Smooth muscle cell (in vitro differentiated cells): Measurements from ENCODE around the gene SFXN2. TPM values are rescaled to one million over a fixed set of nuclear protein-coding genes. Genes with fewer than 3 reads are reported as not detected.

Source experiments
- DNase-seq: peaks from one replicate; lab custom pipeline; 2025; ENCODE audit not compliant: unreplicated experiment; lab: John Stamatoyannopoulos, UW
- H2AFZ ChIP-seq: fragments of 200-600 bp; sonication (generic); 2 replicates; pipeline ENCODE4 v1.6.0; 2016; ENCODE audit warnings: antibody characterized with exemption, low read depth, mild to moderate bottlenecking
- H3F3A ChIP-seq: fragments of 200-600 bp; sonication (generic); 2 replicates; pipeline ENCODE4 v1.6.0; 2017; ENCODE audit warnings: antibody characterized with exemption, low read depth
- H3K27ac ChIP-seq: fragments of 200-600 bp; sonication (generic); 2 replicates; pipeline ENCODE4 v1.5.1; 2016; ENCODE audit warnings: low read depth, mild to moderate bottlenecking
- H3K27me3 ChIP-seq: fragments of 200-600 bp; sonication (generic); 2 replicates; pipeline ENCODE4 v1.6.1; 2016; ENCODE audit warnings: low read depth, mild to moderate bottlenecking
- H3K36me3 ChIP-seq: fragments of 200-600 bp; sonication (generic); 2 replicates; pipeline ENCODE4 v1.5.1; 2016; ENCODE audit warnings: low read depth
- H3K4me1 ChIP-seq: fragments of 200-600 bp; sonication (generic); 2 replicates; pipeline ENCODE4 v1.5.1; 2016; ENCODE audit warnings: low read depth
- H3K4me2 ChIP-seq: fragments of 200-600 bp; sonication (generic); 2 replicates; pipeline ENCODE4 v1.6.0; 2016; ENCODE audit warnings: mild to moderate bottlenecking
- H3K4me3 ChIP-seq: fragments of 200-600 bp; sonication (generic); 2 replicates; pipeline ENCODE4 v1.5.1; 2016; ENCODE audit warnings: mild to moderate bottlenecking
- H3K79me2 ChIP-seq: fragments of 200-600 bp; sonication (generic); 2 replicates; pipeline ENCODE4 v1.6.0; 2016; ENCODE audit warnings: low read depth, mild to moderate bottlenecking
- H3K9ac ChIP-seq: fragments of 200-600 bp; sonication (generic); 2 replicates; pipeline ENCODE4 v1.6.0; 2016; ENCODE audit warnings: low read depth
- H3K9me3 ChIP-seq: fragments of 200-600 bp; sonication (generic); replicated peaks from 2 replicates; pipeline ENCODE4 v1.5.1; 2016; ENCODE audit warnings: low read depth
- H4K20me1 ChIP-seq: fragments of 200-600 bp; sonication (generic); 2 replicates; pipeline ENCODE4 v1.6.0; 2016; ENCODE audit warnings: low read depth
- CTCF ChIP-seq: fragments of 200-600 bp; sonication (generic); IDR thresholded peaks from 2 replicates; pipeline ENCODE4 v1.5.1; 2017; ENCODE audit warnings: borderline replicate concordance, mild to moderate bottlenecking, antibody characterized with exemption; ENCODE audit not compliant: insufficient read depth, poor library complexity, severe bottlenecking
- WGBS: methylation state at CpG from one replicate; pipeline ENCODE4 v1.1.7; 2016; ENCODE audit warnings: low lambda C conversion rate; 5-methylcytosine and 5-hydroxymethylcytosine counted together
- polyA plus RNA-seq: library from polyadenylated mRNA; unstranded; fragments of >200 nt; fragmentation: Nextera tagmentation; extraction: Ambion mirVana; gene quantifications from 2 replicates; pipeline ENCODE4 v1.2.1, GENCODE V29; 2016
- total RNA-seq: library from RNA; depleted of rRNA; stranded (reverse); fragments of >200 nt; gene quantifications from 2 replicates; pipeline ENCODE4 v1.2.3, GENCODE V29; 2014

The SFXN2 gene
- total and polyA plus RNA-seq, 2 experiments from 2014 or later, result 2.0 to 2.9 TPM

- Histone ChIP-seq H3K4me3 (no peak overlapping the region), H3K79me2 (no peaks in the 10 kb centered on the region), H4K20me1 (no peaks in the 10 kb centered on the region), H3K36me3 (no peaks in the 10 kb centered on the region), H3K9me3 (no peaks in the 10 kb centered on the region), H3K4me2 (peak overlapping the region; percentile 50), H3F3A (peaks cover 22% of the 10 kb centered on the region), H3K27ac (peak overlapping the region; percentile 79), H3K27me3 (no peaks in the 10 kb centered on the region), H2AFZ (no peak overlapping the region), H3K4me1 (peaks cover 46% of the 10 kb centered on the region), H3K9ac (no peak overlapping the region)
- WGBS, result 28% methylated on average over 6 of the region's 6 CpGs
- TF ChIP-seq CTCF, result no peak
- no peak for DNase-seq
Observed at GRCh38 chr10:102670871-102671434, 43.5 kb upstream of the SFXN2 start.

GRCh38 chr10:102673236-102673818, 41.1 kb upstream of the SFXN2 start:
- Histone ChIP-seq H3K36me3 (no peaks in the 10 kb centered on the region), H3K27me3 (no peaks in the 10 kb centered on the region), H3K4me1 (peaks cover 67% of the 10 kb centered on the region), H3K9ac (peak overlapping the region; percentile 33), H3F3A (peaks cover 38% of the 10 kb centered on the region), H2AFZ (no peak overlapping the region), H3K27ac (peak overlapping the region; percentile 94), H3K4me3 (no peak overlapping the region), H3K9me3 (no peaks in the 10 kb centered on the region), H4K20me1 (no peaks in the 10 kb centered on the region), H3K4me2 (peak overlapping the region; percentile 80), H3K79me2 (no peaks in the 10 kb centered on the region)
- no peak for DNase-seq
- no peak for TF ChIP-seq CTCF
- WGBS, result 76% methylated on average over 13 of the region's 13 CpGs

- H3K9ac ChIP-seq, result peak overlapping the region; percentile 53
- H3K79me2 ChIP-seq, result no peaks in the 10 kb centered on the region
- H2AFZ ChIP-seq, result no peak overlapping the region
- H4K20me1 ChIP-seq, result no peaks in the 10 kb centered on the region
- peaks cover 37% of the 10 kb centered on the region for H3F3A ChIP-seq
- peaks cover 70% of the 10 kb centered on the region for H3K4me1 ChIP-seq
- H3K4me3 ChIP-seq, result peak overlapping the region; percentile 14
- H3K4me2 ChIP-seq, result peak overlapping the region; percentile 80
- H3K27me3 ChIP-seq, result no peaks in the 10 kb centered on the region
- H3K9me3 ChIP-seq, result no peaks in the 10 kb centered on the region
- DNase-seq, result no peak
- WGBS, result 14% methylated on average over 18 of the region's 19 CpGs
- peak overlapping the region; percentile 94 for H3K27ac ChIP-seq
- TF ChIP-seq CTCF, result no peak
- no peaks in the 10 kb centered on the region for H3K36me3 ChIP-seq
Observed at GRCh38 chr10:102673819-102674511, 40.5 kb upstream of the SFXN2 start.

- Histone ChIP-seq H2AFZ (no peak overlapping the region), H3F3A (peaks cover 32% of the 10 kb centered on the region), H3K9ac (peak overlapping the region; percentile 53), H3K79me2 (no peaks in the 10 kb centered on the region), H3K27me3 (no peaks in the 10 kb centered on the region), H3K9me3 (no peaks in the 10 kb centered on the region), H3K27ac (peak overlapping the region; percentile 94), H3K4me2 (peak overlapping the region; percentile 80), H3K4me3 (peak overlapping the region; percentile 14), H3K36me3 (no peaks in the 10 kb centered on the region), H4K20me1 (no peaks in the 10 kb centered on the region), H3K4me1 (peaks cover 70% of the 10 kb centered on the region)
- no peak for DNase-seq
- no peak for TF ChIP-seq CTCF
- 14% methylated on average over 2 of the region's 2 CpGs for WGBS
Observed at GRCh38 chr10:102674566-102674965, 39.9 kb upstream of the SFXN2 start.
